Activated CD4-positive, CD25-positive, alpha-beta regulatory T cell (primary cell): ENCODE results near the gene MCAT.
A peak's percentile ranks its signal among the peaks of the same experiment; 100 is the strongest.

Experiments
- DNase-seq, 4 experiments: peaks; one replicate each; lab custom pipeline; 2025; lab: John Stamatoyannopoulos, UW

Gene MCAT

GRCh38 chr22:43094085-43094484 lies 49.1 kb downstream of the MCAT start:
- no peak for DNase-seq

GRCh38 chr22:43092085-43092484 lies 51.1 kb downstream of the MCAT start:
- DNase-seq = no peak

- no peak for DNase-seq
These were observed 52.9 kb downstream of the MCAT start for GRCh38 chr22:43090130-43090789.

DNA sequence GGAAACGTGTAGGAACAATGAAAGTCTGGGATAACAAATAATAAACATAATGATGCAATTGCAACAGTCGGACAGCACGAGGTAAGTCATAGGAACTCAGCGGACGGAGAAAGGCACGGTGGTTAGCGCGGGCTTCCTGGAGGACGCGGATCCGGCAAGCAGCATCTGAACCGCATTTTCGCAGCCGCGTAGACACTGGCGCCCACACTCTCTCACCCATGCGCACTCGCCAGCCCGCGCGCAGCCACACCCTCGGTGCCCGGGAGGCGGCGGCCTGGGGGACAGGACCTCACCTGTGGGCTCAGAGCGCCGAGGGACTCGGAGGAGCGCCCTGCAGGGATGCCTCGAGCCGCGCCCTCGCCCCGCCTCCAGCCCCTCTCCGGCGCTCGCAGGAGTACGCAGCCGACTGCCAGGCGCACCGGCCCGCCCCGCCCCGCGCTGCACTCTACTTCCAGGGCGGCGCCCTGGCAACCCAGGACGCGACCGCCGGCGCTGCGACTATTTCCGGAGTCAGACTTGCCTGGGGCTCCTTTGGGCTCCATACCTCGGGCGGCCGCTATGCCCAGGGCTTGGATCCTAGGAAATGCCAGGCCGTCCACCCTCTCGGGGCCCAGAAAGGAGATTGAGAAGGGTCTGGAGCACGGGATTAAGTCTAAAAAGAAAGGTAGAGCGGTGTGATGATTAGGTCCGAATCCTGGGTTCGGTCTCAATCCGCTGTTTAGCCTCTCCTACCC lies 54.0 kb downstream of the MCAT start, which contains the start of gene TTLL1:
TSS of gene TTLL1 (minus strand) at position 408 of the 734 bp plus-strand sequence. CDS start 13,805 bp downstream, outside the sequence.
- peak; percentile 70 to 89 (median 76) for DNase-seq

GRCh38 chr22:43088627-43088983 lies 54.6 kb downstream of the MCAT start:
- DNase-seq = no peak

DNA sequence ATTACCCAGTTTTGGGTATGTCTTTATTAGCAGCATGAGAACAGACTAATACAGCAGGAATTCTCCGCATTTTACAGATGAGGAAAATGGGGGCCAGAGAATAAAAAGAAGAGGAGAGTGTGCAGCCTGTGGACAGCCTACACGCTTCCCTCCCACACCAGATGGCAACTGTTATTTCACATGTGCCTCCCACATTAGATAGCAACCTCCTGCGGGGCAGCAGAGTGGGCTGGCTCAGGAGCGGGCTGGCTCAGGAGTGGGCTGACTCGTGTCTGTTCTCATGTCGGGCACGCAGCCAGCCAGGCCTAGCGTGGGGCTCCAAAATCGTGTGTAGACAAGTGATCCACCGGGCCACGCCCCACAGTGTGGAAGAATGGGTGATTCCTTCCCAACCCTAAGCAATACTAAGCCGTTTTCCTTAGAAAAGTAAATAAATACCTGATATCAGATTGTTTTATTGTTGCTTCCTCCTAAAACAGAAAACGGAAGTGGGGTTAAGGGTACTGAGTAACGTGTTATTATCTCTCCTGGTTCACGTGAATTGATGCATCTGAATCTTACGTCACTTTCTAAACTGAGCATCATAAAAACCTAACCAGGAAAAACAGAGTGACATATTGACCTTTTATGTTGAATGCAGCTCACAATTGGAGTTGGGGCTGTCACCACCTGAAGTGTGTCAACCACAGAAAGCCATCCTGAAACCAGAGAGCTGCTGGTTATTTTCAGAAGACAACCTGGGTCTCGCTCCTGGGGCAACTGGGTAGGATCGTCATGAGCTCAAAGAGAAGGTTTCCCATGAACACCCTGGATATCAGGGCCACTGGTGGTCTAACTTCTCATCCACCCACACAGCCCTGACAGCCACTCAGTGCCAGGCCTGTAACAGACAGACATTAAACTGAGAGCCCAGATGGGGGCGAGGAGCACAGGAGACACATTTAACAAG lies 57.3 kb downstream of the MCAT start:
- DNase-seq = no peak
